ENCODE data around the gene NXPE1. TPM values are rescaled to one million over a fixed set of nuclear protein-coding genes. Genes with fewer than 3 reads are reported as not detected.
"Not testable (repeated sequence)": the region's sequence is repeated elsewhere in the genome, so short reads cannot be mapped to it uniquely, and the experiment has no call there.

NXPE1 gene
- total RNA-seq (2012; rRNA removed): not detected in 2 replicates

GRCh38 chr11:114559425-114560310 is at the start of gene NXPE1:
Gene NXPE1, minus strand, starts transcription at chr11:114559881. Its CDS starts 8,680 bp downstream, at chr11:114551201.
- H3K27me3 ChIP-seq (ENCODE audit: control insufficient read depth, insufficient read depth, low read length): no peaks in the 10 kb centered on the region
- no peak within 1 kb of the TSS for H3K9ac ChIP-seq (ENCODE audit: low read depth, low read length)
- H3K4me1 ChIP-seq (ENCODE audit: control insufficient read depth, insufficient read depth, low read length): peaks cover 10% of the 10 kb centered on the region
- no peaks in the 10 kb centered on the region for H3K9me3 ChIP-seq (replicated peaks; ENCODE audit: low read length)
- H3K4me2 ChIP-seq (ENCODE audit: low read length): no peak within 1 kb of the TSS
- H3K36me3 ChIP-seq (ENCODE audit: insufficient read depth, low read length): no peaks in the 10 kb centered on the region
- H3K4me3 ChIP-seq (ENCODE audit: low read length): no peak within 1 kb of the TSS

- no peak overlapping the region for H3K4me2 ChIP-seq (ENCODE audit: low read length)
- H3K36me3 ChIP-seq (ENCODE audit: insufficient read depth, low read length): no peaks in the 10 kb centered on the region
- no peaks in the 10 kb centered on the region for H3K9me3 ChIP-seq (replicated peaks; ENCODE audit: low read length)
- H3K4me3 ChIP-seq (ENCODE audit: low read length): no peak overlapping the region
- no peak overlapping the region for H3K9ac ChIP-seq (ENCODE audit: low read depth, low read length)
- no peaks in the 10 kb centered on the region for H3K27me3 ChIP-seq (ENCODE audit: control insufficient read depth, insufficient read depth, low read length)
- H3K4me1 ChIP-seq (ENCODE audit: control insufficient read depth, insufficient read depth, low read length): no peaks in the 10 kb centered on the region
Observed at GRCh38 chr11:114609429-114609828, 49.7 kb upstream of the NXPE1 start.

- not testable (repeated sequence) for H3K4me3 ChIP-seq (ENCODE audit: low read length); H3K4me2 ChIP-seq (ENCODE audit: low read length); H3K4me1 ChIP-seq (ENCODE audit: control insufficient read depth, insufficient read depth, low read length); H3K9ac ChIP-seq (ENCODE audit: low read depth, low read length); H3K27me3 ChIP-seq (ENCODE audit: control insufficient read depth, insufficient read depth, low read length); H3K9me3 ChIP-seq (replicated peaks; ENCODE audit: low read length); H3K36me3 ChIP-seq (ENCODE audit: insufficient read depth, low read length)
Observed at GRCh38 chr11:114608605-114609004, 48.9 kb upstream of the NXPE1 start.

DNA sequence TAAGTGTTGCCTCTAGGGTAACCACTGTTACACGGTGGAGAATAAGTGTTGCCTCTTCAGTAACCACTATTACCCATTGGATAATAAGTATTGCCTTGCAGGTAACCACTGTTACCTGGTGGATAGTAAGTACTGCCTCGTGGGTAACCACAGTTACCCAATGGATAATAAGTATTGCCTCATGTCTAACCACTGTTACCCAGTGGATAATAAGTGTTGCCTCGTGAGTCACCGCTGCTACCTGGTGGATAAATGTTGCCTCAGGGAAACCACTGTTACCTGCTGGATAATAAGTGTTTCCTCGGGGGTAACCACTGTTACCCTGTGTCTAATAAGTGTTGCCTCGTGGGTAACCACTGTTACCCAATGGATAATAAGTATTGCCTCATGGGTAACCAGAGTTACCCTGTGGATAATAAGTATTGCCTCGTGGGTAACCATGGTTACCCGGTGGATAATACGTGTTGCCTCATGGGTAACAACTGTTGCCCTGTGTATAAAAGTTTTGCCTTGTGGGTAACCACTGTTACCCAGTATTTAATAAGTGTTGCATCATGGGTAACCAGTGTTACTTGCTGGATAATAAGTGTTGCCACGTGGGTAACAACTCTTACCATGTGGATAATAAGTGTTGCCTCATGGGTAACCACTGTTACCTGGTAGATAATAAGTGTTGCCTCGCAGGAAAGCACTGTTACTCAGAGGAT is 48.2 kb upstream of the NXPE1 start:
- no peak overlapping the region for H3K4me2 ChIP-seq (ENCODE audit: low read length)
- H3K4me1 ChIP-seq (ENCODE audit: control insufficient read depth, insufficient read depth, low read length): no peaks in the 10 kb centered on the region
- no peak overlapping the region for H3K4me3 ChIP-seq (ENCODE audit: low read length)
- no peak overlapping the region for H3K9ac ChIP-seq (ENCODE audit: low read depth, low read length)
- no peaks in the 10 kb centered on the region for H3K27me3 ChIP-seq (ENCODE audit: control insufficient read depth, insufficient read depth, low read length)
- H3K9me3 ChIP-seq (replicated peaks; ENCODE audit: low read length): no peaks in the 10 kb centered on the region
- no peaks in the 10 kb centered on the region for H3K36me3 ChIP-seq (ENCODE audit: insufficient read depth, low read length)

GRCh38 chr11:114606802-114607075 is 47.1 kb upstream of the NXPE1 start:
- H3K27me3 ChIP-seq (ENCODE audit: control insufficient read depth, insufficient read depth, low read length); H3K9ac ChIP-seq (ENCODE audit: low read depth, low read length); H3K4me3 ChIP-seq (ENCODE audit: low read length); H3K4me2 ChIP-seq (ENCODE audit: low read length); H3K36me3 ChIP-seq (ENCODE audit: insufficient read depth, low read length); H3K9me3 ChIP-seq (replicated peaks; ENCODE audit: low read length); H3K4me1 ChIP-seq (ENCODE audit: control insufficient read depth, insufficient read depth, low read length): not testable (repeated sequence)

DNA sequence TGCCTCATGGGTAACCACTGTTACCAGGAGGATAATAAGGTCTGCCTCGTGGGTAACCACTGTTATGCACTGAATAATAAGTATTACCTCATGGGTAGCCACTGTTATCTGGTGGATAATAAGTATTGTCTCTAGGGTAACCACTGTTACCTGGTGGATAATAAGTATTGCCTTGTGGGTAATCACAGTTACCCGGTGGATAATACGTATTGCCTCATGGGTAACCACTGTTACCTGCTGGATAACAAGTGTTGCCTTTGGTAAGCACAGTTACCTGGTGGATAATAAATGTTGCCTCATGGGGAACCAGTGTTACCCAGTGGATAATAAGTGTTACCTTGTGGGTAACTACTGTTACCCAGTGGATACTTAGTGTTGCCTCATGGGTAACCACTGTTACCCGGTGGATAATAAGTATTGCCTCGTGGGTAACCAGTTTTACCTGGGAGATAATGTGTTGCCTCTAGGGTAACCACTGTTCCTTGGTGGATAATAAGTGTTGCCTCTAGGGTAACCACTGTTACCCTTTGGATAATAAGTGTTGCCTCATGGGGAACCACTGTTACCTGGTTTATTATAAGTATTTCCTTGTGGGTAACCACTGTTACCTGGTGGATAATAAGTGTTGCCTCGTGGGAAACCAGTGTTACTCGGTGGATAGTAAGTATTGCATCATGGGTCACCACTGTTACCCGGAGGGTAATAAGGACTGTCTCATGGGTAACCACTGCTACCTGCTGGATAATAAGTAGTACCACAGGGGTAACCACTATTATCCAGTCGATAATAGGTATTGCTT is 46.5 kb upstream of the NXPE1 start:
- no peak overlapping the region for H3K4me2 ChIP-seq (ENCODE audit: low read length)
- no peaks in the 10 kb centered on the region for H3K9me3 ChIP-seq (replicated peaks; ENCODE audit: low read length)
- H3K4me3 ChIP-seq (ENCODE audit: low read length): no peak overlapping the region
- H3K4me1 ChIP-seq (ENCODE audit: control insufficient read depth, insufficient read depth, low read length): no peaks in the 10 kb centered on the region
- no peak overlapping the region for H3K9ac ChIP-seq (ENCODE audit: low read depth, low read length)
- no peaks in the 10 kb centered on the region for H3K36me3 ChIP-seq (ENCODE audit: insufficient read depth, low read length)
- H3K27me3 ChIP-seq (ENCODE audit: control insufficient read depth, insufficient read depth, low read length): no peaks in the 10 kb centered on the region

DNA sequence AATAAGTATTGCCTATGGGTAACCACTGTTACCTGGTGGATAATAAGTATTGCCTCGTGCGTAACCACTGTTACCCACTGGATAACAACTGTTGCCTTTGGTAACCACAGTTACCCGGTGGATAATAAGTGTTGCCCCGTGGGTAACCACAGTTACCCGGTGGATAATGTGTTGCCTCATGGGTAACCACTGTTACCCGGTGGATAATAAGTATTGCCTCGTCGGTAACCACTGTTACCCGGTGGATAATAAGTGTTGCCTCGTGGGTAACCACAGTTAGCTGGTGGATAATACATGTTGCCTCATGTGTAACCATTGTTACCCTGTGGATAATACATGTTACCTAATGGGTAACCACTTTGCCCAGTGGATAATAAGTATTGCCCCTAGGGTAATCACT is 45.7 kb upstream of the NXPE1 start:
- no peaks in the 10 kb centered on the region for H3K4me1 ChIP-seq (ENCODE audit: control insufficient read depth, insufficient read depth, low read length)
- no peak overlapping the region for H3K4me2 ChIP-seq (ENCODE audit: low read length)
- no peak overlapping the region for H3K9ac ChIP-seq (ENCODE audit: low read depth, low read length)
- H3K27me3 ChIP-seq (ENCODE audit: control insufficient read depth, insufficient read depth, low read length): no peaks in the 10 kb centered on the region
- H3K36me3 ChIP-seq (ENCODE audit: insufficient read depth, low read length): no peaks in the 10 kb centered on the region
- no peaks in the 10 kb centered on the region for H3K9me3 ChIP-seq (replicated peaks; ENCODE audit: low read length)
- no peak overlapping the region for H3K4me3 ChIP-seq (ENCODE audit: low read length)

- Histone ChIP-seq H3K4me3 (ENCODE audit: low read length) (no peak overlapping the region), H3K9ac (ENCODE audit: low read depth, low read length) (no peak overlapping the region), H3K27me3 (ENCODE audit: control insufficient read depth, insufficient read depth, low read length) (no peaks in the 10 kb centered on the region), H3K4me1 (ENCODE audit: control insufficient read depth, insufficient read depth, low read length) (no peaks in the 10 kb centered on the region), H3K4me2 (ENCODE audit: low read length) (no peak overlapping the region), H3K36me3 (ENCODE audit: insufficient read depth, low read length) (no peaks in the 10 kb centered on the region), H3K9me3 (replicated peaks; ENCODE audit: low read length) (no peaks in the 10 kb centered on the region)
Observed at GRCh38 chr11:114604886-114605285, 45.2 kb upstream of the NXPE1 start.

GRCh38 chr11:114604179-114604813 is 44.6 kb upstream of the NXPE1 start:
- no peak overlapping the region for H3K4me2 ChIP-seq (ENCODE audit: low read length)
- no peak overlapping the region for H3K4me3 ChIP-seq (ENCODE audit: low read length)
- no peaks in the 10 kb centered on the region for H3K27me3 ChIP-seq (ENCODE audit: control insufficient read depth, insufficient read depth, low read length)
- H3K4me1 ChIP-seq (ENCODE audit: control insufficient read depth, insufficient read depth, low read length): no peaks in the 10 kb centered on the region
- H3K9ac ChIP-seq (ENCODE audit: low read depth, low read length): no peak overlapping the region
- no peaks in the 10 kb centered on the region for H3K36me3 ChIP-seq (ENCODE audit: insufficient read depth, low read length)
- H3K9me3 ChIP-seq (replicated peaks; ENCODE audit: low read length): no peaks in the 10 kb centered on the region

DNA sequence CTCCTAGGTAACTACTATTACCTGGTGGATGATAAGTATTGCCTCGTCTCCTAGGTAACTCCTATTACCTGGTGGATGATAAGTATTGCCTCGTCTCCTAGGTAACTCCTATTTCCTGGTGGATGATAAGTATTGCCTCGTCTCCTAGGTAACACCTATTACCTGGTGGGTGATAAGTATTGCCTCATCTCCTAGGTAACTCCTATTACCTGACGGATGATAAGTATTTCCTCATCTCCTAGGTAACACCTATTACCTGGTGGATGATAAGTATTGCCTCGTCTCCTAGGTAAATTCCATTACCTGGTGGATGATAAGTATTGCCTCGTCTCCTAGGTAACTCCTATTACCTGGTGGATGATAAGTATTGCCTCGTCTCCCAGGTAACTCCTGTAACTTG is 43.5 kb upstream of the NXPE1 start:
- H3K4me2 ChIP-seq (ENCODE audit: low read length); H3K27me3 ChIP-seq (ENCODE audit: control insufficient read depth, insufficient read depth, low read length): not testable (repeated sequence)

GRCh38 chr11:114598461-114598860 is 38.8 kb upstream of the NXPE1 start:
- peaks cover 3% of the 10 kb centered on the region for H3K27me3 ChIP-seq (ENCODE audit: control insufficient read depth, insufficient read depth, low read length)
- H3K4me2 ChIP-seq (ENCODE audit: low read length): no peak overlapping the region
- no peak overlapping the region for H3K9ac ChIP-seq (ENCODE audit: low read depth, low read length)
- no peaks in the 10 kb centered on the region for H3K4me1 ChIP-seq (ENCODE audit: control insufficient read depth, insufficient read depth, low read length)
- no peaks in the 10 kb centered on the region for H3K9me3 ChIP-seq (replicated peaks; ENCODE audit: low read length)
- no peak overlapping the region for H3K4me3 ChIP-seq (ENCODE audit: low read length)
- H3K36me3 ChIP-seq (ENCODE audit: insufficient read depth, low read length): no peaks in the 10 kb centered on the region

More for the DNA sequence above, 43.5 kb upstream of the NXPE1 start:
- not testable (repeated sequence) for H3K9ac ChIP-seq (ENCODE audit: low read depth, low read length); H3K4me3 ChIP-seq (ENCODE audit: low read length); H3K36me3 ChIP-seq (ENCODE audit: insufficient read depth, low read length); H3K9me3 ChIP-seq (replicated peaks; ENCODE audit: low read length); H3K4me1 ChIP-seq (ENCODE audit: control insufficient read depth, insufficient read depth, low read length)

Data from skeletal muscle satellite cell (primary cell).